ENCODE results near the gene FAM3D.

- TF ChIP-seq CTCF (IDR thresholded peaks at IDR 0.05) (no peak), POLR2A (IDR thresholded peaks at IDR 0.05) (no peak)
Observed at GRCh38 chr3:58664611-58665010, 2.0 kb downstream of the FAM3D start.
